HG02973 (cell line): ENCODE measurements around the gene GBX2.
"Not testable (repeated sequence)": the region's sequence is repeated elsewhere in the genome, so short reads cannot be mapped to it uniquely, and the experiment has no call there.

Experiments
- ATAC-seq: cut with Tn5 transposase; IDR thresholded peaks from one replicate; pipeline ENCODE4 v1.9.1; 2021; ENCODE audit warnings: moderate library complexity; ENCODE audit not compliant: unreplicated experiment

The GBX2 gene

GRCh38 chr2:236156860-236157194, 11.4 kb downstream of the GBX2 start:
- ATAC-seq = no peak

GRCh38 chr2:236156095-236156859, 11.9 kb downstream of the GBX2 start:
- no peak for ATAC-seq

GRCh38 chr2:236155406-236155805, 12.8 kb downstream of the GBX2 start:
- ATAC-seq = no peak

GRCh38 chr2:236146436-236146835, 21.8 kb downstream of the GBX2 start:
- no peak for ATAC-seq

GRCh38 chr2:236143811-236144210, 24.4 kb downstream of the GBX2 start:
- no peak for ATAC-seq

- not testable (repeated sequence) for ATAC-seq
Observed at GRCh38 chr2:236141616-236142015, 26.6 kb downstream of the GBX2 start.

- ATAC-seq = no peak
Observed at GRCh38 chr2:236137066-236137465, 31.1 kb downstream of the GBX2 start.

GRCh38 chr2:236136538-236136937, 31.6 kb downstream of the GBX2 start:
- ATAC-seq = no peak

- ATAC-seq = no peak
Observed at GRCh38 chr2:236133410-236134012, 34.7 kb downstream of the GBX2 start.

- no peak for ATAC-seq
Observed at GRCh38 chr2:236131073-236131692, 37.0 kb downstream of the GBX2 start.

- ATAC-seq = no peak
Observed at GRCh38 chr2:236130349-236130998, 37.7 kb downstream of the GBX2 start.

GRCh38 chr2:236129935-236130334, 38.3 kb downstream of the GBX2 start:
- ATAC-seq = no peak

GRCh38 chr2:236128321-236128720, 39.9 kb downstream of the GBX2 start:
- ATAC-seq = no peak

- ATAC-seq = no peak
Observed at GRCh38 chr2:236127010-236127409, 41.2 kb downstream of the GBX2 start.

GRCh38 chr2:236125541-236125940, 42.6 kb downstream of the GBX2 start:
- ATAC-seq = no peak

- no peak for ATAC-seq
Observed at GRCh38 chr2:236124182-236124893, 43.8 kb downstream of the GBX2 start.

GRCh38 chr2:236123716-236124115, 44.5 kb downstream of the GBX2 start:
- no peak for ATAC-seq

GRCh38 chr2:236122236-236122635, 46.0 kb downstream of the GBX2 start:
- no peak for ATAC-seq

GRCh38 chr2:236121546-236121945, 46.6 kb downstream of the GBX2 start:
- no peak for ATAC-seq

- no peak for ATAC-seq
Observed at GRCh38 chr2:236120829-236121228, 47.4 kb downstream of the GBX2 start.

GRCh38 chr2:236120141-236120601, 48.0 kb downstream of the GBX2 start:
- ATAC-seq = no peak
